GM18520 (cell line): Measurements from ENCODE around the gene KRTAP5-9.
"Not testable (repeated sequence)": the region's sequence is repeated elsewhere in the genome, so short reads cannot be mapped to it uniquely, and the experiment has no call there.

Experiments used
- ATAC-seq: cut with Tn5 transposase; IDR thresholded peaks from one replicate; pipeline ENCODE4 v1.9.1; 2021; ENCODE audit not compliant: unreplicated experiment

KRTAP5-9 gene

GRCh38 chr11:71532036-71532610 lies 16.1 kb upstream of the KRTAP5-9 start:
- ATAC-seq: no peak

DNA sequence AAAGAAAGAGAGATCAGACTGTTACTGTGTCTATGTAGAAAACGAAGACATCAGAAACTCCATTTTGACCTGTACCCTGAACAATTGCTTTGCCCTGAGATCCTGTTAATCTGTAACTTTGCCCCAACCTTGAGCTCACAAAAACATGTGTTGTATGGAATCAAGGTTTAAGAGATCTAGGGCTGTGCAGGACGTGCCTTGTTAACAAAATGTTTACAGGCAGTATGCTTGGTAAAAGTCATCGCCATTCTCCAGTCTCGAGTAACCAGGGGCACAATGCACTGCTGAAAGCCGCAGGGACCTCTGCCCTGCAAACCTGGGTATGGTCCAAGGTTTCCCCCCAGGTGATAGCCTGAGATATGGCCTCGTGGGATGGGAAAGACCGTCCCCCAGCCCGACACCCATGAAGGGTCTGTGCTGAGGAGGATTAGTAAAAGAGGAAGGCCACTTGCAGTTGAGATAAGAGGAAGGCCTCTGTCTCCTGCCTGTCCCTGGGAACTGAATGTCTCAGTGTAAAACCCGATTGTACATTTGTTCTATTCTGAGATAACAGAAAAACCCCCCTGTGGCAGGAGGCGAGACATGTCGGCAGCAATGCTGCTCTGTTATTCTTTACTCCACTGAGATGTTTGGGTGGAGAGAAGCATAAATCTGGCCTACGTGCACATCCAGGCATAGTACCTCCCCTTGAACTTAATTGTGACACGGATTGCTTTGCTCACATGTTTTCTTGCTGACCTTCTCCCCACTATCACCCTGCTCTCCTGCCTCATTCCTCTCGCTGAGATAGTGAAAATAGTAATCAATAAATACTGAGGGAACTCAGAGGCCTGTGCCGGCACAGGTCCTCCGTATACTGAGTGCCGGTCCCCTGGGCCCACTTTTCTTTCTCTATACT lies 13.3 kb upstream of the KRTAP5-9 start:
- not testable (repeated sequence) for ATAC-seq

GRCh38 chr11:71535825-71536224 lies 12.4 kb upstream of the KRTAP5-9 start:
- ATAC-seq: no peak

- ATAC-seq: no peak
Observed at GRCh38 chr11:71537537-71537936, 10.7 kb upstream of the KRTAP5-9 start.

- ATAC-seq: not testable (repeated sequence)
Observed at GRCh38 chr11:71537977-71538665, 10.1 kb upstream of the KRTAP5-9 start, which contains the start of gene KRTAP5-8. KRTAP5-8 (plus strand) TSS chr11:71538025; CDS start chr11:71538056, 31 bp downstream.

GRCh38 chr11:71538666-71538990 lies 9.6 kb upstream of the KRTAP5-9 start:
- ATAC-seq: no peak

- no peak for ATAC-seq
Observed at GRCh38 chr11:71539017-71539416, 9.2 kb upstream of the KRTAP5-9 start.

DNA sequence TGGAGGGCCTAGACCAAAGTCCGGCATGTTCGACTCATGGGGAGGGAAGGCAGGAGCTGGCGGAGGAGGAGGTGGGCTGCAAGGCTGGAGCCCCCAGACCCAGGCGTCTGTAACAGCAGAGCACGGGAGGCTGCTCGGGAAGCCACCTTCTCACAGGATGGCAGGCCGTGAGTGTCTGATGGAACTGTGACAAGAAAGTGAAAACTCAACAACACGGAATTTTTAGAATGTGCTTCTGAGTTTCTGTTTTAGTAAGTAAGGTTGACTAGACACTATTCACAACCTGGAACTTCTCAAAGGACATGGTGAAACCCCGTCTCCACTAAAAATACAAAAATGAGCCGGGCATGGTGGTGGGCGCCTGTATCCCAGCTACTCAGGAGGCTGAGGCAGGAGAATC lies 8.2 kb upstream of the KRTAP5-9 start:
- not testable (repeated sequence) for ATAC-seq

DNA sequence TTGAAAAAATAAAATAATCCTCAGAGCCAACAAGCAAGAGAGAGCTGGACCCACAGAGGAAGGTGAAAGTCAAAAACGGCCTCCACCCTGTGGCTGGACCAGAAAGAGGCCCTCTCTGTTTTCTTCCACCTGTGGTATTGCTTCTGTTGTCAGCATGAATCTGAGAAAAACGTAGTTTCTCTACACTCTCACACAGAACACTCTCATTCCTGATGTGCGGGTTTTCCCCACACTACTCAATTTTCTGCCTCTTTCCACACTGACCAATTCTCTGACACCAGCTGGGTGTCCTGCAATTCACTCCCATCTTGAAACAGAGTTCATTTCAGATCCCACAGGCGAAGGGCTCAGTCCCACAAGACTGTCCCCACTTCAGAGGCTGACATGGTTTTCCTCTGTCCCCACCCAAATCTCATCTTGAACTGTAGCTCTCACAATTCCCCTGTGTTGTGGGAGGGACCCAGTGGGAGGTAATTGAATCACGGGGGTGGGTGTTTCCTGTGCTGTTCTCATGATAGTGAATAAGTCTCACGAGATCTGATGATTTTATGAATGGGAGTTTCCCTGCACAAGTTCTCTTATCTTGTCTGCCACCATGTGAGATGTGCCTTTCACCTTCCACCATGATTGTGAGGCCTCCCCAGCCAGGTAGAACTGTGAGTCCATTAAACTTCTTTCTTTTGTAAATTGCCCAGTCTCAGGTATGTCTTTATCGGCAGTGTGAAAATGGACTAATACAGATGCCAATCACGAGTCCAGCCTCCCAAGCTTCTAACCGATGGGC lies 7.5 kb upstream of the KRTAP5-9 start:
- ATAC-seq: not testable (repeated sequence)

- no peak for ATAC-seq
Observed at GRCh38 chr11:71542382-71542781, 5.8 kb upstream of the KRTAP5-9 start.

- ATAC-seq: no peak
Observed at GRCh38 chr11:71542879-71543777, 5.1 kb upstream of the KRTAP5-9 start.

DNA sequence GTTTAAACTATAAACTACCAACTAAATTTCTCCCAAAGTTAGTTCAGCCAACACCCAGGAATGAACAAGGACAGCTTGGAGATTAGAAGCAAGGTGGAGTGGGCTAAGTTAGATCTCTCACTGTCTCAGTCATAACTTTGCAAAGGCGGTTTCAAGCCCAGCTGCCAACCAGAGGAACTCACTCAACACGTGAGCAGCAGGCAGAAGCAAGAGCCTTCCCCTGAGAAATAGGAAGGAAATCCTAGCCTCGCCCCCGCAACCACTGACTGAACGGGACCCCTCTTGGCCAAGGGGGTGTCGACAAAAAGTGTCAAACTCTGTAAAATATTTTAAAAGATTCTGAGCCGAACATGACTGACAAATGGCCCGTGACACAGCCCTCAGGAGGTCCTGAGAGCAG lies 4.4 kb upstream of the KRTAP5-9 start:
- ATAC-seq: no peak

- ATAC-seq: no peak
Observed at GRCh38 chr11:71544525-71545214, 3.5 kb upstream of the KRTAP5-9 start.

- ATAC-seq: no peak
Observed at GRCh38 chr11:71545405-71545966, 2.7 kb upstream of the KRTAP5-9 start.

GRCh38 chr11:71548716-71549151 lies 514 bp downstream of the KRTAP5-9 start:
- ATAC-seq: no peak

GRCh38 chr11:71551711-71552110 lies 3.5 kb downstream of the KRTAP5-9 start:
- no peak for ATAC-seq

GRCh38 chr11:71554996-71555395 lies 6.8 kb downstream of the KRTAP5-9 start:
- ATAC-seq: no peak

- ATAC-seq: no peak
Observed at GRCh38 chr11:71555508-71555907, 7.3 kb downstream of the KRTAP5-9 start.

GRCh38 chr11:71556018-71556417 lies 7.8 kb downstream of the KRTAP5-9 start:
- ATAC-seq: no peak
